B cell (primary cell): Measurements from ENCODE around the gene TRAPPC11. TPM values are rescaled to one million over a fixed set of nuclear protein-coding genes. Genes with fewer than 3 reads are reported as not detected.
A peak's percentile ranks its signal among the peaks of the same experiment; 100 is the strongest.

Experiments used
- ATAC-seq: fragments of 200-7000 bp; cut with Tn5 transposase; one replicate; pipeline ENCODE4 v1.10.0; 2021; ENCODE audit warnings: low read depth, mild to moderate bottlenecking, moderate number of reproducible peaks, moderate library complexity
- CTCF ChIA-PET: fragments of 350-600 bp; sonication (Branson Sonifier 250); formaldehyde crosslinking; loops from one replicate; lab custom pipeline; 2021; ENCODE audit warnings: antibody characterized with exemption, inconsistent platforms; lab: Charles Lee
- POLR2A ChIA-PET: fragments of 350-600 bp; sonication (Branson Sonifier 250); formaldehyde crosslinking; loops from one replicate; lab custom pipeline; 2021; ENCODE audit warnings: antibody characterized with exemption; lab: Charles Lee
- DNase-seq: peaks from one replicate; pipeline ENCODE4 v3.0.0; 2013
- H2AFZ ChIP-seq: 2 replicates; pipeline ENCODE4 v1.6.1; 2012; ENCODE audit warnings: mild to moderate bottlenecking, low read depth, low read length; ENCODE audit not compliant: insufficient read depth, poor library complexity, severe bottlenecking
- H3K27ac ChIP-seq, 2 donors: 1 replicate in 1 of 2; 2 replicates in 1 of 2; pipeline ENCODE4 v1.5.1; 2012 to 2013; ENCODE audit warnings: low read length in 2 of 2, mild to moderate bottlenecking in 2 of 2, moderate library complexity in 1 of 2
- H3K27me3 ChIP-seq, 4 experiments: fragments of 200-600 bp in 1 of 4; sonication (generic) in 1 of 4; replicated peaks in 1 of 4; 1 replicate in 2 of 4; 2 replicates in 2 of 4; pipeline versions ENCODE4 v1.6.1 to v1.7.0; 2013 to 2016; ENCODE audit warnings: low read length in 3 of 4, mild to moderate bottlenecking in 2 of 4, mixed read lengths in 1 of 4, moderate library complexity in 1 of 4; ENCODE audit not compliant: insufficient read depth in 4 of 4, control insufficient read depth in 3 of 4; ENCODE audit errors: control extremely low read depth in 1 of 4
- H3K36me3 ChIP-seq, 2 experiments: replicated peaks in 1 of 2; 1 replicate in 1 of 2; 2 replicates in 1 of 2; pipeline versions ENCODE4 v1.6.1 to v1.7.1; 2013; ENCODE audit warnings: low read length in 1 of 2; ENCODE audit not compliant: insufficient read depth in 2 of 2, control insufficient read depth in 1 of 2; ENCODE audit errors: control extremely low read depth in 1 of 2, extremely low read depth in 1 of 2
- H3K4me1 ChIP-seq, 2 donors: fragments of 200-600 bp in 1 of 2; sonication (generic) in 1 of 2; 1 replicate in 1 of 2; 2 replicates in 1 of 2; pipeline versions ENCODE4 v1.5.1 to v1.6.1; 2013 to 2017; ENCODE audit warnings: low read length in 2 of 2; ENCODE audit not compliant: control insufficient read depth in 2 of 2, insufficient read depth in 2 of 2
- H3K4me2 ChIP-seq: replicated peaks from 2 replicates; pipeline ENCODE3; 2012; ENCODE audit warnings: mild to moderate bottlenecking, low read depth, low read length; ENCODE audit not compliant: poor library complexity, severe bottlenecking
- H3K4me3 ChIP-seq, 5 experiments: fragments of 200-600 bp in 1 of 5; sonication (generic) in 1 of 5; 1 replicate in 3 of 5; 2 replicates in 2 of 5; pipeline versions ENCODE4 v1.5.1 to v1.7.0; 2011 to 2016; ENCODE audit warnings: low read length in 4 of 5, mild to moderate bottlenecking in 4 of 5, low read depth in 2 of 5, control low read depth in 1 of 5, moderate library complexity in 1 of 5; ENCODE audit not compliant: insufficient read depth in 1 of 5; ENCODE audit errors: control extremely low read depth in 1 of 5, extremely low read depth in 1 of 5
- H3K79me2 ChIP-seq: fragments of 200-600 bp; sonication (generic); one replicate; pipeline ENCODE4 v1.6.0; 2016; ENCODE audit warnings: low read length; ENCODE audit not compliant: control insufficient read depth, insufficient read depth
- H3K9ac ChIP-seq: fragments of 200-600 bp; sonication (generic); 2 replicates; pipeline ENCODE4 v1.6.1; 2017; ENCODE audit warnings: mild to moderate bottlenecking, low read length, moderate library complexity
- H3K9me3 ChIP-seq, 3 donors: one replicate each; pipeline versions ENCODE4 v1.6.1 to v1.7.1; 2013; ENCODE audit warnings: low read length in 2 of 3; ENCODE audit not compliant: control insufficient read depth in 2 of 3, insufficient read depth in 1 of 3; ENCODE audit errors: control extremely low read depth in 1 of 3
- H4K20me1 ChIP-seq: 2 replicates; pipeline ENCODE4 v1.6.0; 2012; ENCODE audit warnings: mild to moderate bottlenecking, low read length; ENCODE audit not compliant: insufficient read depth, control insufficient read depth, poor library complexity, severe bottlenecking
- H3K27ac Mint-ChIP-seq: one replicate; pipeline ENCODE4 v1.8.0; 2021; ENCODE audit warnings: mixed read lengths
- H3K27me3 Mint-ChIP-seq: one replicate; pipeline ENCODE4 v1.8.0; 2021; ENCODE audit warnings: mixed read lengths
- H3K4me1 Mint-ChIP-seq: one replicate; pipeline ENCODE4 v1.8.0; 2021; ENCODE audit warnings: mixed read lengths
- H3K4me3 Mint-ChIP-seq: one replicate; pipeline ENCODE4 v1.8.0; 2021; ENCODE audit warnings: mixed read lengths
- H3K9me3 Mint-ChIP-seq: one replicate; pipeline ENCODE4 v1.8.0; 2022; ENCODE audit warnings: mixed read lengths; ENCODE audit not compliant: insufficient read depth
- CTCF ChIP-seq: fragments of 200-600 bp; IDR thresholded peaks from one replicate; pipeline ENCODE4 v1.8.0; 2022; ENCODE audit warnings: antibody characterized with exemption, mild to moderate bottlenecking
- EZH2 ChIP-seq: IDR thresholded peaks from 2 replicates; pipeline ENCODE4 v1.6.1; 2012; ENCODE audit warnings: borderline replicate concordance, low read depth, mild to moderate bottlenecking, moderate library complexity, low read length; ENCODE audit not compliant: insufficient read depth, poor library complexity, severe bottlenecking
- WGBS: methylation state at CpG from one replicate; pipeline ENCODE4 v1.1.5; 2013; ENCODE audit warnings: missing lambda C conversion rate; ENCODE audit not compliant: insufficient coverage; 5-methylcytosine and 5-hydroxymethylcytosine counted together
- intact Hi-C: fragments of 100-400 bp; cut with micrococcal nuclease; formaldehyde crosslinking; loops from one replicate; pipeline ENCODE4 v1.10.0; 2022
- polyA plus RNA-seq: library from polyadenylated mRNA; depleted of rRNA; stranded (reverse); fragments of >200 nt; gene quantifications from 2 replicates; pipeline ENCODE4 v1.2.3, GENCODE V29; 2012
- total RNA-seq, 2 donors: library from RNA; stranded (reverse); fragments of 120-200 nt in 1 of 2; gene quantifications; 1 replicate in 1 of 2; 2 replicates in 1 of 2; pipeline versions ENCODE4 v1.2.3 to v1.2.4, GENCODE V29; 2013 to 2022

The TRAPPC11 gene
- total and polyA plus RNA-seq, 2 donors (not counting 1 experiment from before 2014, with no cell fraction given), result 23.5 to 53.8 TPM

- no CpG with 5 or more reads among the region's 3 CpGs for whole genome bisulfite sequencing
- H4K20me1 ChIP-seq, result peaks cover 5% of the 10 kb centered on the region
- H3K79me2 ChIP-seq, result peaks cover 45% of the 10 kb centered on the region
- H2AFZ ChIP-seq, result no peak overlapping the region
- no peak overlapping the region for H3K9ac ChIP-seq
- H3K27ac ChIP-seq, result no peak overlapping the region
- peak overlapping the region; percentile 93 for H3K4me3 Mint-ChIP-seq
- intact Hi-C loops, result loop anchor here (5.0 kb wide), 1 partner anchor 740 kb away; the partner anchor contains the start of gene DCTD
- H3K4me2 ChIP-seq, result peak overlapping the region; percentile 81
- H3K27me3 Mint-ChIP-seq, result no peaks in the 10 kb centered on the region
- ChIA-PET POLR2A (interaction anchor here (0.8 kb wide), 1 partner anchor 151 kb away, joined by 3 read pairs; no protein-coding TSS in a partner anchor), CTCF (no interaction called here)
- DNase-seq (peak; percentile 5), ATAC-seq (no peak)
- H3K9me3 Mint-ChIP-seq, result no peaks in the 10 kb centered on the region
- H3K36me3 ChIP-seq, result peaks cover 9 to 19% of the 10 kb centered on the region in 2 experiments
- TF ChIP-seq EZH2 (no peak), CTCF (no peak)
- peaks cover 22% of the 10 kb centered on the region for H3K4me1 Mint-ChIP-seq
- no peaks in the 10 kb centered on the region for H3K27me3 ChIP-seq
- no peaks in the 10 kb centered on the region for H3K9me3 ChIP-seq
- no peak overlapping the region for H3K4me3 ChIP-seq
- peaks cover 17 to 24% of the 10 kb centered on the region in 2 donors for H3K4me1 ChIP-seq
- H3K27ac Mint-ChIP-seq, result no peak overlapping the region
Observed at GRCh38 chr4:183657564-183657963, 1.5 kb upstream of the TRAPPC11 start.

GRCh38 chr4:183658362-183659028, 598 bp upstream of the TRAPPC11 start:
- POLR2A ChIA-PET, result interaction anchor here (1.2 kb wide), 1 partner anchor 153 kb away, joined by 8 read pairs; the partner anchor contains the start of gene ING2
- H3K9me3 Mint-ChIP-seq, result no peaks in the 10 kb centered on the region
- H3K9ac ChIP-seq, result peak overlapping the region; percentile 76
- peaks cover 5% of the 10 kb centered on the region for H4K20me1 ChIP-seq
- peak overlapping the region; percentile 92 for H2AFZ ChIP-seq
- peaks cover 52% of the 10 kb centered on the region for H3K79me2 ChIP-seq
- H3K9me3 ChIP-seq, result no peaks in the 10 kb centered on the region
- no peaks in the 10 kb centered on the region for H3K27me3 Mint-ChIP-seq
- peak overlapping the region; percentile 85 for H3K27ac Mint-ChIP-seq
- H3K27ac ChIP-seq, result peak overlapping the region; percentile 70 to 90
- H3K4me3 ChIP-seq, result peak overlapping the region; percentile 62 to 89 (median 81)
- H3K4me1 ChIP-seq, result peaks cover 17 to 24% of the 10 kb centered on the region in 2 donors
- CTCF ChIA-PET, result no interaction called here
- no peaks in the 10 kb centered on the region for H3K27me3 ChIP-seq
- peak overlapping the region; percentile 81 for H3K4me2 ChIP-seq
- ATAC-seq (no peak), DNase-seq (peak; percentile 68)
- H3K36me3 ChIP-seq, result peaks cover 6 to 11% of the 10 kb centered on the region in 2 experiments
- TF ChIP-seq CTCF, result no peak
- TF ChIP-seq EZH2, result no peak
- peak overlapping the region; percentile 93 for H3K4me3 Mint-ChIP-seq
- H3K4me1 Mint-ChIP-seq, result peaks cover 22% of the 10 kb centered on the region
- WGBS, result under 1% methylated on average over 25 of the region's 39 CpGs
- intact Hi-C loops, result loop anchor here (1.0 to 5.0 kb wide), 6 partner anchors 154 to 1484 kb away; partner anchors contain the start of genes CDKN2AIP, DCTD and SLC25A4
